GM19193 (cell line): Measurements from ENCODE around the gene GUCY1B1.

Source experiments
- POLR2A ChIP-seq: IDR thresholded peaks from 4 replicates; pipeline ENCODE4 v1.6.1; 2011; ENCODE audit not compliant: insufficient read depth, insufficient read length; ENCODE audit errors: extremely low read depth

GUCY1B1 gene

GRCh38 chr4:155807021-155807420, 48.2 kb downstream of the GUCY1B1 start:
- TF ChIP-seq POLR2A, result no peak

GRCh38 chr4:155809835-155810234, 51.0 kb downstream of the GUCY1B1 start:
- no peak for TF ChIP-seq POLR2A

GRCh38 chr4:155811083-155811482, 52.3 kb downstream of the GUCY1B1 start:
- TF ChIP-seq POLR2A, result no peak

DNA sequence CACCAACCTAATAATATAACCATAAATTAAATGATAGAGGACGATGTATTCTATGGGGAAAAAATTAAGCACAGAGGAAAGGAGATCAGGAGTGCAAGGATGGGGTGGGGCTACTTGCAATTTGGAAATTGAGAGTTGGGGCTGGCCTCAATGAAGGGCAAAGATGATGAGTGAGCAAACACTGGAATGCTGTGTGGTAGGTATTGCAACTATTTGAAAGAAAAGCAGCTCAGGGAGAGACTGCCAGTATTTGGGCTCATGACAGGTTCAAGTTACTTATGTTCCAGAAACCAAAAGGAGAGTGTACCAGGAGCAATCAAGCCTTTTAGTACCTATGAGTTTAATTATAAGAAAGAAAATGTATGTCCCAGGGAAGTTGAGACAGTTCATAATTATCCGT, 59.8 kb downstream of the GUCY1B1 start:
- no peak for TF ChIP-seq POLR2A

- no peak for TF ChIP-seq POLR2A
Observed at GRCh38 chr4:155819066-155819465, 60.2 kb downstream of the GUCY1B1 start.

- TF ChIP-seq POLR2A, result no peak
Observed at GRCh38 chr4:155820887-155821518, 62.2 kb downstream of the GUCY1B1 start.

DNA sequence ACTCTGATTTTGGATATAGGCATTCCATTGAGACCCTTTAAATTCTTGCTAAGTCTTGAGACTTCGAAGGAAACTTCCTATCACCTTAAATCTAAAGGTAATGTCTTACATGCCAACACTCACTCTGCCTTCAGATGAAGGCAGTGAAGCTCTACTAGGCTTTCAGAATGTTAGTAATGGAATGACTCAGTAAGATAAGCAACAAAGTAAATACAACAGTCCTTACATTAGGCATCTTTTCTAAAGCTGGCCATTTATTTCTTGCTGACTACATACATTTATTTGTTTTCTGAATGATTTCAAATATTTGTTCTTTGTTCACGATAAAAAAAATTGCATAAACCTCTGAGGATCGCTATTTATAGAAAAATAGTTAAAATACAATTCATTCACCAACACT, 63.8 kb downstream of the GUCY1B1 start:
- TF ChIP-seq POLR2A, result no peak

DNA sequence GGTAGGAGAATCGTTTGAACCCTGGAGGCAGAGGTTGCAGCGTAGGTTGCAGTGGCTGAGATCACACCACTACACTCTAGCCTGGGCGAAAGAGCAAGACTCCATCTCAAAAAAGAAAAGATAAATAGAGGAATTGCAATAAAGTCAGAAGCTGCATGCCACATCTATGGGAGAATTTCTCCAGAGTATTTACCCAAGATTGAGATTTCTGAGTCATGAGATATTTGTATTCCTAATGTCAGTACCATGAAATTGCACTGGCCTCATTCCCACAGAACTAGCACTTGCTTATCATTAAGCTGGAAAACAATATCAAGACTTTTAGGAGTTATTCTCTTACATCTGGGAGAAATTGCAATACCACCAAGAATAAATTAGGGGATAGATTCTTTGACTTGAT, 69.8 kb downstream of the GUCY1B1 start:
- no peak for TF ChIP-seq POLR2A

DNA sequence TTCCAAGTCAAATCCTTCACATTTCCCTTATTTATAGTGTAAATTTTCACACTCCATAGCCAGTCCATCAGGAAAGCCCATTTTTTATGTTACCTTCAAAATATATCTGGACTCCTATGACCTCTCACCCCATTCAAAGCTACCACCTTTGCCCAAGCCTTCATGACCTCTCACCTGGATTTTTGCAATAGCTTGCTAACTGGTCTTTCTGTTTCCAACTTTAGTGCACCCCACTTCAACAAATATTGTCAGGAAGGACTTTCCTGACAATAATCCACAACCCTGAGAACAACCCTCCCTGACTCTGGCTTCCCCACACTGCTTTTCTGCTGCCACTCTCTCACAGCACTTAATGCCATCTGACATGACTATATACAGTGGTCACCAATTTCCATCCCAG, 73.8 kb downstream of the GUCY1B1 start:
- no peak for TF ChIP-seq POLR2A

DNA sequence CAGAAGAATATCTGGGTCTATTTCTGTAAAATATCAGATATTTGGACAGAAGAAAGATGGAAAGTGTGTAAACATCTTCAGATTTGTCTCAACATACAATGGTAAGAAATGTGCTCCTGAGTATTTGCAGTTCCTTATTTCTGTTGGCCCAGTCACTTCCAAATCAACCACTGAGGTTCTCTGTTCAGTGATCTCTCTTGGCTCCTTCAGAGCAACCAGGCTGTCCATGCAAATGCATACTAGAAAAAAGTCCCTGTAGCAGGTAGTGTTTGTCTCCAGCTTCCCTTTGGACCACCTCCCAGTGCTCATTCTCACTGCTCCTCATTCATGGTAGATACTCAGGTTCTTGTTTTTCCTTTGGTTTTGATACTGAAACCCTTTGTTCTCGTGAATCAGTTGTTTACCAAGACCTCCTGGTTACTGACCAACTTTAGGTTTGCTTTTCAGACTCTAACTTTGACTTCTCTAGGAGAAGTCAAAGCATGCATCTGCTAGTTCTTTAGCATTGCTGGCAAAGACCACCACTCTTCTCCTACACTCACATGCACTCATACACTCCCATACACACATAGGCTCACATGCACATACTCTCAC, 78.5 kb downstream of the GUCY1B1 start:
- TF ChIP-seq POLR2A, result no peak

DNA sequence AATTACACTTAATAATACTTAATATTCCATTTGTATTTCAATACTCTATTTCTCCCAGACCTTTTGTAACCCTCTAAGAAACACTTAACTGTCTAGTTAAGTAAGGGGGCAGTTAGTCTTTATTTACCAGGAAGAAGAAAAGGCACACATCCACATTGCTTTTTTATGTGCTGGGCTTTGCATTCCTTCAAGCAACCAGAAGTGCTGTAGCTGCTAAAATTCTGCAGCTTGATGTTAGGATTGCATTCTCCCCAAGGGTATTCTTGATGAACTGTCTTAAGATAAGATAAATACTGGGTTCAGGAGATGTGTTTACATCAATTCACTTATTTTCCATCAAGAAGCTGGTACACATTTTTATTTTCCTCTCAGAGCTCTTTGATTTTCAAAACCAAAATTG, 83.3 kb downstream of the GUCY1B1 start:
- no peak for TF ChIP-seq POLR2A

DNA sequence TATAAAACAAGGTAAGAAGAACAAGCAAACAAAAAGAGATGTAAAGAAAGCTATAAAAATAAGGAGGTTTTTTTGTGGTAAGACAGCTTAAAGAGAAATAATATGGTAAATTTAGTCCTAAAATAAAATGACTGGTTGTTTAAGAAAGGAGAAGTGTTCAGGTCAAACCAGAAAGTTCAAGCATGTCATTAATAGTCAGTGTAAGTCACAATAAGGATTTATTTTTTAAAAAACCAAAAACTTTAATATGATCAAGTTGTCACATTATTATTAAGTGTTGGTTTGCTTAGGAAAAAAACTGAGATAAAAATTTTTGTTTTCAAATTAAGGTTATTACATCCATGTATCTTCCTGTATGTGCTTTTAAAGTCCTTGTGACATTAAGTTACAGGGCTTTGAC, 88.1 kb downstream of the GUCY1B1 start:
- TF ChIP-seq POLR2A, result no peak

DNA sequence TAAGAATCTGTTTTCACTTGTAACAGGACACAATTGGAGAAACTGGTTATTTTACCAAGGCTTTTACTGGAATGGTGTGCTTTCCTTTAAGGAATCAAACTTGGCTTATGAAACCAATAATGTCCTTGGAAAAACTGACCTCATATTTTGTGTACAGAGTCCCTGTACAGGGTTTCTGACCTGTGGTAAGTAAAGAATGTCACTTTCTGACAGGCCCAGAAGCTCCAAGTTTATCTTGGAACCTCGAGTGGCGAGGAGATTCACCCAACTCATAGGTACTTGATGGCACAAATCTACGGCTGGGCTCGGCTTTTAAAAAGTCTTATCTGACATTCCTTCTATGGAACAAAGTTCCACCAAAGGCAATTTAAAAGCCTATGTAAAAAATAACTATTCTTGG, 90.2 kb downstream of the GUCY1B1 start:
- TF ChIP-seq POLR2A, result no peak

GRCh38 chr4:155853189-155853588, 94.4 kb downstream of the GUCY1B1 start:
- TF ChIP-seq POLR2A, result no peak

- no peak for TF ChIP-seq POLR2A
Observed at GRCh38 chr4:155854582-155855226, 95.9 kb downstream of the GUCY1B1 start.

DNA sequence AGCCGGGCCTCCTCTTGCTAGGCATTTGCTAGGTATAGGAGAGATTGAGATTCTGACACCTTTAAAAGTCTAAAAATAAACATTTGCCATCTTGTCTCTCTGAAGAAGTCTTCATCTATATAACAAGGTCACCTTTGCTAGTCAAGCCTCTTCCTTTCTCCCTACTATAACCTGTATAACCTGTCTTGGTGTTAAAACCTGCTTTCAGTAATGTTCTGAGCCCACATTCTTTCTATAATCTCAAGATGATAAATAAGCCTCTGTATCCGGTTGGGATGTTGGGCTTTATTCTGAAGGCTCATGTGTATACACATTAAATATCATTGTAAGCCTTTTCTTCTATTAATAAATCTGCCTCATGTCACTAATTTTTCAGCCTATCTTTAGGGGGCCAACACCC, 97.1 kb downstream of the GUCY1B1 start:
- TF ChIP-seq POLR2A, result no peak
